DMS53 treated with DMSO at 0.1 percent for 48 hours (cell line): ENCODE results near the gene TLR7.

Experiments
- DNase-seq: peaks from one replicate; lab custom pipeline; 2025; ENCODE audit not compliant: unreplicated experiment; lab: John Stamatoyannopoulos, UW

TLR7 gene

GRCh38 chrX:12866451-12867377 lies at the start of gene TLR7:
TSS of gene TLR7 (plus strand) at chrX:12867072. CDS start at chrX:12867579, 507 bp downstream.
- DNase-seq: no peak

- no peak for DNase-seq
Observed at GRCh38 chrX:12817528-12817927, 49.3 kb upstream of the TLR7 start.

- DNase-seq: no peak
Observed at GRCh38 chrX:12819222-12819621, 47.6 kb upstream of the TLR7 start.

- DNase-seq: no peak
Observed at GRCh38 chrX:12820737-12821136, 46.1 kb upstream of the TLR7 start.

GRCh38 chrX:12824944-12825343 lies 41.9 kb upstream of the TLR7 start:
- DNase-seq: no peak

GRCh38 chrX:12825801-12826200 lies 41.1 kb upstream of the TLR7 start:
- DNase-seq: no peak

- DNase-seq: no peak
Observed at GRCh38 chrX:12843061-12843667, 23.7 kb upstream of the TLR7 start.

- no peak for DNase-seq
Observed at GRCh38 chrX:12843668-12844279, 23.1 kb upstream of the TLR7 start.

- DNase-seq: no peak
Observed at GRCh38 chrX:12844319-12844718, 22.6 kb upstream of the TLR7 start.

GRCh38 chrX:12865359-12865758 lies 1.5 kb upstream of the TLR7 start:
- no peak for DNase-seq

- no peak for DNase-seq
Observed at GRCh38 chrX:12867685-12868084, 813 bp downstream of the TLR7 start.

GRCh38 chrX:12868747-12869146 lies 1.9 kb downstream of the TLR7 start:
- DNase-seq: no peak

GRCh38 chrX:12871257-12871656 lies 4.4 kb downstream of the TLR7 start:
- no peak for DNase-seq

- no peak for DNase-seq
Observed at GRCh38 chrX:12872741-12873140, 5.9 kb downstream of the TLR7 start.

- no peak for DNase-seq
Observed at GRCh38 chrX:12874581-12874980, 7.7 kb downstream of the TLR7 start.

GRCh38 chrX:12877386-12877785 lies 10.5 kb downstream of the TLR7 start:
- no peak for DNase-seq

GRCh38 chrX:12878536-12878935 lies 11.7 kb downstream of the TLR7 start:
- DNase-seq: no peak

GRCh38 chrX:12881914-12882313 lies 15.0 kb downstream of the TLR7 start:
- DNase-seq: no peak

GRCh38 chrX:12885508-12885907 lies 18.6 kb downstream of the TLR7 start:
- no peak for DNase-seq

GRCh38 chrX:12886545-12886944 lies 19.7 kb downstream of the TLR7 start:
- DNase-seq: no peak

GRCh38 chrX:12887141-12887540 lies 20.3 kb downstream of the TLR7 start:
- DNase-seq: no peak

GRCh38 chrX:12887767-12888166 lies 20.9 kb downstream of the TLR7 start:
- no peak for DNase-seq
